Karpas-422 (cell line): ENCODE data around the gene CTCF. TPM values are rescaled to one million over a fixed set of nuclear protein-coding genes. Genes with fewer than 3 reads are reported as not detected.

Experiments
- DNase-seq: peaks from one replicate; pipeline ENCODE4 v3.0.0-alpha.2; 2015
- H2AFZ ChIP-seq: fragments of 200-600 bp; sonication (generic); 2 replicates; pipeline ENCODE4 v1.6.1; 2014; ENCODE audit warnings: antibody characterized with exemption, low read length, mixed read lengths
- H3K27ac ChIP-seq: fragments of 200-600 bp; sonication (generic); 2 replicates; pipeline ENCODE4 v1.5.1; 2014; ENCODE audit warnings: mild to moderate bottlenecking, low read length, moderate library complexity
- H3K27me3 ChIP-seq: fragments of 200-600 bp; sonication (generic); 2 replicates; pipeline ENCODE4 v1.6.1; 2014; ENCODE audit warnings: low read length, mixed read lengths
- H3K36me3 ChIP-seq: fragments of 200-600 bp; sonication (generic); 2 replicates; pipeline ENCODE4 v1.6.1; 2014; ENCODE audit warnings: low read length, mixed read lengths; ENCODE audit not compliant: insufficient read depth
- H3K4me1 ChIP-seq: fragments of 200-600 bp; sonication (generic); 2 replicates; pipeline ENCODE4 v1.6.1; 2014; ENCODE audit warnings: mild to moderate bottlenecking, low read length, mixed read lengths
- H3K4me2 ChIP-seq: fragments of 200-600 bp; sonication (generic); 2 replicates; pipeline ENCODE4 v1.6.1; 2014; ENCODE audit warnings: low read length, low read depth, mild to moderate bottlenecking; ENCODE audit not compliant: poor library complexity, severe bottlenecking
- H3K4me3 ChIP-seq: fragments of 200-600 bp; sonication (generic); 2 replicates; pipeline ENCODE4 v1.5.1; 2014; ENCODE audit warnings: mild to moderate bottlenecking, antibody characterized with exemption, low read length, mixed read lengths
- H3K79me2 ChIP-seq: fragments of 200-600 bp; sonication (generic); 2 replicates; pipeline ENCODE4 v1.6.1; 2014; ENCODE audit warnings: mild to moderate bottlenecking, low read length, mixed read lengths
- H3K9ac ChIP-seq: fragments of 200-600 bp; sonication (generic); 2 replicates; pipeline ENCODE4 v1.6.0; 2014; ENCODE audit warnings: low read length
- H3K9me2 ChIP-seq: fragments of 200-600 bp; sonication (generic), shearing (Covaris generic); replicated peaks from 2 replicates; pipeline ENCODE4 v1.6.0; 2014; ENCODE audit warnings: mild to moderate bottlenecking, low read length, moderate library complexity; ENCODE audit not compliant: insufficient read depth
- H3K9me3 ChIP-seq: fragments of 300-700, 200-600 bp; sonication (generic); 2 replicates; pipeline ENCODE4 v1.6.1; 2014; ENCODE audit warnings: low read length, mixed read lengths
- H4K20me1 ChIP-seq: fragments of 200-600 bp; sonication (generic); 2 replicates; pipeline ENCODE4 v1.6.1; 2014; ENCODE audit warnings: mild to moderate bottlenecking, antibody characterized with exemption, low read length, low read depth; ENCODE audit not compliant: insufficient read depth
- total RNA-seq: library from RNA; depleted of rRNA; stranded (reverse); fragments of >200 nt; shearing (Covaris generic); gene quantifications from 2 replicates; pipeline ENCODE4 v1.2.3, GENCODE V29; 2014; ENCODE audit warnings: low replicate concordance

CTCF gene
- total RNA-seq, 1 experiment from 2014 or later = 29.5 TPM

DNA sequence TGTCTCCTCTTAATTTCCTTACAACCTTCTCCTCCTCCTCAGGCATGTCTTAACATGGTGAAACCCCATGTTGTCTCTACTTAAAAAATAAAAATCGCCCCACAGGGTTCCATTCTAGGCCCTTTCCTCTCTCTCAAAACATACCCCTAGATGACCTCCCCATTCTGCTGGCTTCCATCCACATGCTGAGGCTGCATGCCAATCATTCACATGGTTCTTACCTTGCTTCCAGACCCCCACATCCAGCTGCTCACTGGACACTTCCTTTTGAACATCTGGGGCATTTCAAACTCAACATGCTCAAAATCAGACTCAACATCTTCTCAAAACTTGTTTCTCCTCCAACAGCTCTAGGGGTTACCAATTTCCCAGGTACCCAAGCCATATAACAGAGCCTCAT lies 12.4 kb upstream of the CTCF start:
- H3K4me3 ChIP-seq = no peak overlapping the region
- no peak overlapping the region for H3K9ac ChIP-seq
- peak overlapping the region; percentile 15; the same call in 1 of the 2 replicates for H3K27ac ChIP-seq
- no peaks in the 10 kb centered on the region for H4K20me1 ChIP-seq
- H3K4me2 ChIP-seq = no peak overlapping the region
- no peaks in the 10 kb centered on the region for H3K9me2 ChIP-seq
- H3K27me3 ChIP-seq = no peaks in the 10 kb centered on the region
- no peak overlapping the region for H2AFZ ChIP-seq
- peaks cover 9% of the 10 kb centered on the region for H3K79me2 ChIP-seq
- H3K9me3 ChIP-seq = no peaks in the 10 kb centered on the region
- no peaks in the 10 kb centered on the region for H3K36me3 ChIP-seq
- peaks cover 51% of the 10 kb centered on the region for H3K4me1 ChIP-seq
- no peak for DNase-seq

DNA sequence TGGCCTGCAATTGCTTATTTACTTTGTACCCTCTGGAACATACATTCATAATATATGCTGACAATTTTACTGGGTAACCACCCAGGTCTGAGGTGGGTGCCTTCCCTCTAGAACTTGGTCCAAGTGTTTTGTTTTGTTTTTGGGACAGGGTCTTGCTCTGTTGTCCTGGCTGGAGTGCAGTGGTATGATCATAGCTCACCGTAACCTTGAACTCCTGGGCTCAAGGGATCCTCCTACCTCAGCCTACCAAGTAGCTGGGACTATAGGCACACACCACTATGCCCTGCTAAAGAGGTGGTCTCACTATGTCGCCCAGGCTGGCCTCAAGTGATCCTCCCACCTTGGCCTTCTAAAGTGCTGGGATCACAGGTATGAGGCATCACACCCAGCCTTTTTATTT lies 11.2 kb upstream of the CTCF start:
- Histone ChIP-seq H3K4me1 (peaks cover 51% of the 10 kb centered on the region), H3K9me3 (no peaks in the 10 kb centered on the region), H4K20me1 (no peaks in the 10 kb centered on the region), H3K79me2 (peaks cover 13% of the 10 kb centered on the region), H3K4me2 (no peak overlapping the region), H2AFZ (no peak overlapping the region), H3K36me3 (no peaks in the 10 kb centered on the region), H3K9ac (no peak overlapping the region), H3K27me3 (no peaks in the 10 kb centered on the region), H3K9me2 (no peaks in the 10 kb centered on the region), H3K4me3 (no peak overlapping the region), H3K27ac (no peak overlapping the region)
- DNase-seq = no peak

DNA sequence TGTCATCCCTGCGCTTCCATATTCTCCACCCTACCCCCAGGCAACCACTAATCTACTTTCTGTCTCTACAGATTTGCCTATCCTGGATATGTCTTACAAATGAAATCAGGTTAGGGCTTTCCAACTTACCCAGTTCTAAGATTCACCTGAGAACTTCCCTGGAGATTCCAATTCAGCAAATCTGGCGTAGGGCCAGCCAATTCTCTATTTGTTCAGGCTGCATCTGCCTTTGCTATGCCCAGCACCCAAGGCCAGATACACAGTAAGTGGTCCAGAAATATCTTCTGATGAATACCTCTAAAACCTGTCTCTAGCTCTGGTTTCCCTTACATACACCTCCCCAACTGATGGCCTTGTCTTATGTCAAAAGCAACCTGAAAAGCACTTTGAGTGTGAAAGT lies 10.4 kb upstream of the CTCF start:
- H3K9me3 ChIP-seq = no peaks in the 10 kb centered on the region
- no peak overlapping the region for H3K4me2 ChIP-seq
- H3K27ac ChIP-seq = peak overlapping the region; percentile 37
- no peak overlapping the region for H2AFZ ChIP-seq
- peaks cover 44% of the 10 kb centered on the region for H3K4me1 ChIP-seq
- H3K9ac ChIP-seq = no peak overlapping the region
- H4K20me1 ChIP-seq = no peaks in the 10 kb centered on the region
- no peaks in the 10 kb centered on the region for H3K9me2 ChIP-seq
- no peak for DNase-seq
- H3K4me3 ChIP-seq = no peak overlapping the region
- peaks cover 16% of the 10 kb centered on the region for H3K79me2 ChIP-seq
- no peaks in the 10 kb centered on the region for H3K36me3 ChIP-seq
- no peaks in the 10 kb centered on the region for H3K27me3 ChIP-seq

DNA sequence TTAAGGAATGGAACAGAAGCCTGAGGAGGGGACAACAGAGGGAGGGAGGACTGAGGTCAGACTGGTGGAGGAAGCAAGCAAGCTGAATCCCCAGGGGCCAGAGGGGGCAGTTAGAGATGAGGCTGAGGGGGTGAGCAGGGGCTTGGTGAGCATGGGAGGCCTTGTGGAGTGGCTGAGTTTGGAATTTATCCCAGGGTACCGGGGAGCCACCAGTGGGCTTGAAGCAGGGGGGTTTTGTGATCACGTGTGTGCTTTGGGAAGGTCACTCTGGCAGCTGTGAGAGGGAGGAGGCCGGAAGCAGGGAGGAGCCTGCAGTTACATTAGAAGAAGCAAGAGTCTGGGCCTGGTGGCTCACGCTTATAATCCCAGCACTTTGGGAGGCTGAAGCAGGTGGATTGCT lies 9.8 kb upstream of the CTCF start:
- Histone ChIP-seq H3K27ac (peak overlapping the region; percentile 37), H3K9me2 (no peaks in the 10 kb centered on the region), H3K79me2 (peaks cover 19% of the 10 kb centered on the region), H3K27me3 (no peaks in the 10 kb centered on the region), H3K4me1 (peaks cover 39% of the 10 kb centered on the region), H4K20me1 (no peaks in the 10 kb centered on the region), H2AFZ (no peak overlapping the region), H3K4me2 (no peak overlapping the region), H3K4me3 (no peak overlapping the region), H3K9me3 (no peaks in the 10 kb centered on the region), H3K36me3 (no peaks in the 10 kb centered on the region), H3K9ac (no peak overlapping the region)
- no peak for DNase-seq

DNA sequence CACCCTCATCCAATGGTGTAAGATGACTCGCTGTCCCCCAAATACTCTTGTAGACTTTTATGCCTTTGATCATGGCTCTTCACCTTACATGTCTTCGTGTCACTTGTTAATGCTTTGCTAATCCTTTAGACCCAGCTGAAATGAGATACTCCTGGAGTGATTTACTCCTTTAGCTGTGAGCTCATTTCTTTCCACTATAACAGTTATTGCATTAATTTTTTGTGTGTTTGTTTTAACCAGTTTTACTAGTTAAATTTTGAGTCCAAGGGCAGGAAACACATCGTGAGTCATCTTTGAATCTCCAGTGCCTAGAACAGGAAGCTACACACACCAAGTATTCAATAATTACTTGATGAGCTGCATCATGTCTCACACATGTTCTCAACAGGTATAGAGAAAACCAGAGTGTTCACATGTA lies 6.5 kb upstream of the CTCF start:
- Histone ChIP-seq H3K4me1 (peaks cover 17% of the 10 kb centered on the region), H3K79me2 (peaks cover 36% of the 10 kb centered on the region), H3K27ac (no peak overlapping the region), H2AFZ (no peak overlapping the region), H3K36me3 (no peaks in the 10 kb centered on the region), H3K9me3 (no peaks in the 10 kb centered on the region), H4K20me1 (no peaks in the 10 kb centered on the region), H3K4me3 (no peak overlapping the region), H3K9ac (no peak overlapping the region), H3K9me2 (no peaks in the 10 kb centered on the region), H3K4me2 (no peak overlapping the region), H3K27me3 (no peaks in the 10 kb centered on the region)
- DNase-seq = no peak

DNA sequence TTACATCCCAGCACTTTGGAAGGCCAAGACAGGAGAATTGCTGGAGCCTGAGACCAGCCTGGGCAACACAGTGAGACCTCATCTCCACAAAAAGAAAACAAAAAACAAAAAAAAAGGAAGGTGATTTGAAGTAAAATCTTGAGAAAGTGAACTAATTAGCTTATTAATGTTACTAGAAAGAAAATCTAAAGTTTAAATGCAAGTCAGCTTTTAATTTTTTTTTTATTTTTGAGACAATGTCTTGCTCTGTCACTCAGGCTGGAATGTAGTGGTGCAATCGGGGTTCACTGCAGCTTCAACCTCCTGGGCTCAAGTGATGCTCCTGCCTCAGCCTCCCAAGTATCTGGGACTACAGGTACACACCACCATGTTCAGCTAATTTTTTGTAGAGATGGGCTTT lies 3.5 kb upstream of the CTCF start:
- no peak for DNase-seq

DNA sequence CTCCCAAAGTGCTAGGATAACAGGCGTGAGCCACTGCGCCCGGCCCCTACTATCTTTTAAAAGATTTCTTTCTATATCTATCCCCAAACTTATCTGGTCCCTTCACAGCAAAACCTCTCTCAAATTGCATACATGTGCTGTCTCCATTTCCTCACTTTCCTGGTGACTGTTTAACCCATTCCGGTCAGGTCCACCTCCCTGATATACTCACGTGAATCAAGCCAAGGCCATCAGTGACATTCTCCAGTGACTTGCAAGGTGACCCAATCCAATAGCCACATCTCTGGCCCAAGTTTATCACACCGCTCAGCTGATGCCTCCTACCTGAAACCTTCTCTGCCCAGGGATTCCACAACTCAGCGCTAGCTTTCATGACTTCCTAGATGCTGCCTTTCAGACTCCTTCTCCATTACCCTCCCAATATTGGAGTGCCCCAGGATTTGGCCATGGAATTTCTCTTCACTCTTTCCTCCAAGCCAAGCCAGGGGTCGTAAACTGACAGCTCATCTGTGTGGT lies 1.4 kb upstream of the CTCF start:
- no peak overlapping the region for H2AFZ ChIP-seq
- H3K79me2 ChIP-seq = peaks cover 62% of the 10 kb centered on the region
- DNase-seq = no peak
- H3K9ac ChIP-seq = peak overlapping the region; percentile 80
- peak overlapping the region; percentile 83 for H3K4me3 ChIP-seq
- H3K9me2 ChIP-seq = no peaks in the 10 kb centered on the region
- no peaks in the 10 kb centered on the region for H3K9me3 ChIP-seq
- H3K4me2 ChIP-seq = peak overlapping the region; percentile 91
- H3K27me3 ChIP-seq = no peaks in the 10 kb centered on the region
- H4K20me1 ChIP-seq = peaks cover 16% of the 10 kb centered on the region; the same call in 1 of the 2 replicates
- H3K36me3 ChIP-seq = no peaks in the 10 kb centered on the region
- peaks cover 31% of the 10 kb centered on the region for H3K4me1 ChIP-seq
- peak overlapping the region; percentile 73 for H3K27ac ChIP-seq

More for the DNA sequence above, 3.5 kb upstream of the CTCF start:
- Histone ChIP-seq H3K9me2 (no peaks in the 10 kb centered on the region), H4K20me1 (no peaks in the 10 kb centered on the region), H3K4me3 (no peak overlapping the region), H3K4me1 (peaks cover 11% of the 10 kb centered on the region), H3K4me2 (no peak overlapping the region), H3K9ac (no peak overlapping the region), H3K9me3 (no peaks in the 10 kb centered on the region), H3K27ac (no peak overlapping the region), H3K27me3 (no peaks in the 10 kb centered on the region), H3K36me3 (no peaks in the 10 kb centered on the region), H2AFZ (no peak overlapping the region), H3K79me2 (peaks cover 46% of the 10 kb centered on the region)

DNA sequence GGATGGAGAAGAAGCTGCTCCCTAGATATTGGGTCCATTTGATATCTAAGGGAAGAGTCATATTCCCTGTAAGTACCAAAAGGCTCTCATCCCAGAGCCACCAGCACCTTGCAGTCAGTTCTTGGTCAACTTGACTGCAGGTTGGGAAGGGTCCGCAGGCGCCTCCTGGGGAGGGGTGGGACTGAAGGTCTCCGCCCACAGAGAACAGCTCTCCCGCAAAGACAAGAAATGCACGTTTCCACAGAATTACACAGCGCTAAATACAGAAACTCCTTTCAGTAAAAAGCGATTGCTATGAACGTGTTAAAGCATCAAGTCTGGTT lies 864 bp upstream of the CTCF start:
- Histone ChIP-seq H3K36me3 (no peaks in the 10 kb centered on the region), H3K4me2 (peak overlapping the region; percentile 91), H3K27ac (peak overlapping the region; percentile 73), H2AFZ (peak overlapping the region; percentile 63; the same call in 1 of the 2 replicates), H3K4me3 (peak overlapping the region; percentile 83), H3K79me2 (peaks cover 66% of the 10 kb centered on the region), H3K9me2 (no peaks in the 10 kb centered on the region), H3K9ac (peak overlapping the region; percentile 80), H3K4me1 (peaks cover 37% of the 10 kb centered on the region), H3K27me3 (no peaks in the 10 kb centered on the region), H3K9me3 (no peaks in the 10 kb centered on the region), H4K20me1 (peaks cover 19% of the 10 kb centered on the region; the same call in 1 of the 2 replicates)
- DNase-seq = no peak
